GM21786 (cell line): Measurements from ENCODE around the gene SGCG.
"Not testable (repeated sequence)": the region's sequence is repeated elsewhere in the genome, so short reads cannot be mapped to it uniquely, and the experiment has no call there.

Experiments
- ATAC-seq: cut with Tn5 transposase; IDR thresholded peaks from one replicate; pipeline ENCODE4 v1.9.1; 2021; ENCODE audit not compliant: unreplicated experiment

Gene SGCG, protein sequence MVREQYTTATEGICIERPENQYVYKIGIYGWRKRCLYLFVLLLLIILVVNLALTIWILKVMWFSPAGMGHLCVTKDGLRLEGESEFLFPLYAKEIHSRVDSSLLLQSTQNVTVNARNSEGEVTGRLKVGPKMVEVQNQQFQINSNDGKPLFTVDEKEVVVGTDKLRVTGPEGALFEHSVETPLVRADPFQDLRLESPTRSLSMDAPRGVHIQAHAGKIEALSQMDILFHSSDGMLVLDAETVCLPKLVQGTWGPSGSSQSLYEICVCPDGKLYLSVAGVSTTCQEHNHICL

DNA sequence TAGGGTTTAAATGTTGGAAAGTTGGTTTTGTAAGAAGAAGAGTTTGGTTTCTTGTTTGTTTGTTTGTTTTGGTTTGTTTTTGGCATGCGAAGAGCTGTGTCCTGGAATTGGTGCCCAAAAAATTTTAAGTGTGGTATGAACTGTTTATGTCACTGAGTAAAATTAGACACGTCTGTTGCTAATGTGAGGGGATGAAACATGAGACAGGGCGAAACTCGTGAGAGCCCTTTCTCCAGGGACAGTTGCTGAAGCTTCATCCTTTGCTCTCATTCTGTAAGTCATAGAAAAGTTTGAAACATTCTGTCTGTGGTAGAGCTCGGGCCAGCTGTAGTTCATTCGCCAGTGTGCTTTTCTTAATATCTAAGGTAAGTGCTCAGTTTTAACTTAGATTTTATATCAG lies at the start of gene SGCG:
SGCG (plus strand) TSS at position 269 of the 400 bp plus-strand sequence. CDS start 22,716 bp downstream, outside the sequence.
- no peak for ATAC-seq

DNA sequence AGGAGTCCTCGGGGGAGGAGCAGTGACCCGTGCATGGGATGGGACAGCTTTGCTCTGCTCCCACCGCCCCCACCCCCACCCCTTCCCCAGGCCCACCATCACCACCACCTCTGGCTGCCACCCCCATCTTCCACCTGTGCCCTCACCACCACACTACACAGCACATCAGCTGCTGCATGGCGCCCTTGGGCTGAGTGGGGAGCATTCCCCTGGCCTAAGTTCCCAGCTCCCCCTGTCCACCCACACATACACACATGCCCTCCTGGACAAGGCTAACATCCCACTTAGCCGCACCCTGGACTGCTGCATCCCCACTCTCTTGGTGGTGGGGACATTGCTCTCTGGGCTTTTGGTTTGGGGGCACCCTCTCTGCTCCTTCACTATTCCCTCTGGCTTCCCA lies 46.2 kb upstream of the SGCG start:
- ATAC-seq: no peak

GRCh38 chr13:23140492-23140891 lies 40.3 kb upstream of the SGCG start:
- ATAC-seq: no peak

DNA sequence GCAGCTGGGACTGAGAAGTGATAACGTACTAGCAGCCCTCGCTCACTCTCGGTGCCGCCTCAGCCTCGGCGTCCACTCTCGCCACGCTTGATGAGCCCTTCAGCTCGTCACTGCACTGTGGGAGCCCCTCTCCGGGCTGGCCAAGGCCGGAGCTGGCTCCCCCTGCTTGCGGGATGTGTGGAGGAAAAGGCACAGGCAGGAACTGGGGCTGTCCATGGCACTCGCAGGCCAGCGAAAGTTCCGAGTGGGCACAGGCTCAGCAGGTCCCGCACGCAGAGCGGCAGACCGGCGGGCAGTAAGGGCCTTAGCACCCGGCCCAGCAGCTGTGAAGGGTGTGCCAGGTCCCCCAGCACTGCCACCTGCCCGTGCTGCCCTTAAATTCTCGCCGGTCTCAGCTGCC lies 38.8 kb upstream of the SGCG start:
- no peak for ATAC-seq

DNA sequence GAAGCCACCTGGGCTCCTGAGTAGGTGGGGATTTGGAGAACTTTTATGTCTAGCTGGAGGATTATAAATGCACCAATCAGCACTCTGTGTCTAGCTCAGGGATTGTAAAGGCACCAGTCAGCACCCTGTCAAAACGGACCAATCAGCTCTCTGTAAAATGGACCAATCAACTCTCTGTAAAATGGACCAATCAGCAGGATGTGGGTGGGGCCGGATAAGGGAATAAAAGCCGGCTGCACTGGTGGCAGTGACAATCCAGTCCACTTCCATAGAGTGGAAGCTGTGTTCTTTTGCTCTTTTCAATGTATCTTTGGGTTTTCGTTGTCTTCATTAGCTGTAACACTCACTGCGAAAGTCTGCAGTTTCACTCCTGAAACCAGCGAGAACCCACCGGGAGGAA lies 38.2 kb upstream of the SGCG start:
- ATAC-seq: not testable (repeated sequence)

GRCh38 chr13:23144431-23144830 lies 36.3 kb upstream of the SGCG start:
- no peak for ATAC-seq

DNA sequence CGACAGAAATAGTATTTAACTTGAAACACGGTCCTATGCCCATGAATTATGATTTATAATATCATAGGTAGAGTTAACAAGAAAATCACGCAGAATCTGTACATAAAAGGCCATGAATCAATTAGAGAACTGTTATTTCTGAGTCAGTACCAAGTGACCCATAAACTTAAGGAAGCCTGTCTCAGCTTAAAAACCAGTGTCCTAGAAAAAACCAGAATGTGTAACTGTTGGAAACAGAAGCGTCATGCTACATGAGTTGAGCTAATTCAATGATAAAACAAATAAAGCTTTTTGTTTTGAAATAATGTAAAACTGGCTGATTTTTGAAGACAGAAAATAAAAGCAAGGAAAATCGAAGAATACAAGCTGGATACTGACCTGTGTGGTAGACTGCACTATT lies 34.8 kb upstream of the SGCG start:
- no peak for ATAC-seq

DNA sequence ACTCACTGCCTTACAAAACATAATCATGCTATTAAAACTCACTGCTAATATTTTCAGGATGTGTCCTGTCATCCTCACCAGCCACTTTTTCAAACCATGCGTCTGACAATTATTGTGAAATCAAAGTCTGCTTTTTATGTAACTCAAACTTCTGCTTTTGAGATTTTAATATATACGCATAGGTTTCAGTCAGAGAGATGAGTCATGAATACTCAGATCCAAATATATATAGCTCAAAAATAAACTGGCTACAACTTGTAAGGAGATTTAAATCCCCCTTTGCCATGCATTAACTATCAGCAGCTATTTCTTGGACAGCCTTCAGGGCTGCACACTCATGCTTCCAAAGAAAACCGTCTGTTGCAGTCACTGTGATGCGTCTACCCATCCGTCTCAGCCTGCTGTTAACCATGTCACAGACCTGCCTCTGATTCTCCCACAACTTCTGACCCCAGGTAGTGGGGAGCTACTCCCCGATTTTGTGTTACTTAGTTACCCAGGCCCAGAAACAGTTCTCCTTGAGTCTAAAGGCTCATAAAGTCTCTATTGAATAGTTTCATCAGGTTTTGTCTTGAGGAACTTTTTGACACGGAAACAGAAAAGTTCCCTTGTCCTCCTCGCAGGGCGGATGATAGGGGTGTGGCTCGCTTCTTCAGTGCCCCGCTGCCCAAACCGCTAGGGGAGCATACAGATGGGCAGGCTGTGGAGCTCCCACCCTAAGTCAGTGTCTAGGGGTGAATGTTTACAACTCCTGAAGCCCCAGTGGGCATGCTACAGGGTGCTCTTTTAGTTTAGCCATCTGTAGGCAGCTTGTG lies 33.8 kb upstream of the SGCG start:
- no peak for ATAC-seq

DNA sequence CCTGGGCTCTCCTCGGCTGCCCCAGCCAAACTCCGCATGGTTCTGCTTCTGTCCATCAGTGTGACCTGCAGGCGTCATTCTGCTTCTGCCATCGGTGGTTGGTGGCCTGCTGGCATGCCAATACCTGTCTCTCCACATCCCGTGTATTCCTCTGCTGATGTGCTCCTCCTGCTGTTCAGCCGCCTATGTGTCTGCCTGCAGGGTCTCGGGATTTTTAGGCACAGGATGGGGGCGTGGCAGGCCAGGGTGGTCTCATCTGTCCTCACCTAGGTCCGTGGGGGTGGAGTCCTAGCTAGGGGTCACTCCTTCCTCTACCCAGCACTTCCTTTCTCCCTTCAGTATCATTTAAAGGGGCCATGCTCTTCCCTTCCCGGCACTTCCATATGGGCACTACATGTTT lies 33.0 kb upstream of the SGCG start:
- no peak for ATAC-seq

DNA sequence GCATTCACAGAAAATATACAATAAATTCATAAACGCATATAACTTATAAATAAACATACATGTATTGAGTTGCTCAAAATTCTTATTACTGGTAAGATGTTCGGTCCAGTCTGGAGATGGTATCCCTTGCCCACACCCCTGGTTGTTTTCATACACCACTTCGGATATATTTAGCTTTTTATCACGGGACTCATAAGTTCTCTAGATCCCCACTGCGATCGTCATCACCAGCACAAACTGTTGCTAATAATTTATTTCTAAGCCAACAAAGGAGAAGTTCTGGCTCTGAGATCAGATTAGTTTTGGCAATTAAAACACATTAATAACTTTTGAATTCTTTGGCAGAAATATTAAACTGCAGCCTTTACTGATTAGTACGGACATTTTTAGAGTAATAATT lies 23.0 kb upstream of the SGCG start:
- no peak for ATAC-seq

GRCh38 chr13:23159205-23159759 lies 21.5 kb upstream of the SGCG start:
- no peak for ATAC-seq

DNA sequence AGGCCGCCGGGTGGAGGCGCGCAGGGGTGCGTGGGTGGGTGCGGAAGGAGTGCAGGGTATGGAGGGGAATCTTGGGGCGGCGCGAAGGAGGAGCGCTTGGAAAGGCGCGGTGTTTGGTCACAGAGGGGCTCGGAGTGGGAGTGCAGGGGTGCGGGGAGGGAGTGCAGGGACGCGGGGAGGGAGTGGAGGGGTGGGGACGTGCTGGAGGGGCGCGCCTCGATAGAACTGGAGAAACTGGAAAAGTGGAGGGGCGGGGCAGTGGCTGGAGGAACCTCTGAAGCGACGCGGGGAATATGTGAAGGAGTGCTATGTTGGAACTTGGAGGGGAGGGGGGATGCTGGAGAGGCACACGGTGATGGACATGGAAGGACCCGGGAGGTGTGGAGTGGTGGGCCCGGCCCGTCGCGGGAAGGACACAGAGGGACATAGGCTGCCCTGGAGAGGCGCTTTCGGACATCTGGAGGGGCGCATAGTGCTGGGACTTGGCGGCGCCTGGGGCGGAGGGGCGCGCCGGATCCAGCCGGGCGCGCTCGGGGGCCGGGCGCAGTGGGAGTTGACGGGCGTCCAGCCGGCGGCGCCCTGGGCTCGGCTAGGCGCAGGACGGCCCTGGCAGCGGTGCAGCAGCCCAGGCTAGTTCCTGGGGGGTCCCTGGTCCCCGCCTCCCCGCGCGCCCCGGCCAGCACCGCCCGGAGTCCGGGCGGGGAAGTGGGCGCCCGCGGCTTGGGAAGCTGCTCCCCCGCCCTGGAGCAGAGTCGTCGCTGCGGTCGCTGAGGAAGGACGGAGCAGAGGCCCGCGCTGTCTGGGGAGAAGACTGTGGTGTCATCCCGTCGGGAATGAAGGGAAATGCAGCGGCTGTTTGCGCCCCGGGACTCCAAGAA lies 20.8 kb upstream of the SGCG start:
- ATAC-seq: no peak

DNA sequence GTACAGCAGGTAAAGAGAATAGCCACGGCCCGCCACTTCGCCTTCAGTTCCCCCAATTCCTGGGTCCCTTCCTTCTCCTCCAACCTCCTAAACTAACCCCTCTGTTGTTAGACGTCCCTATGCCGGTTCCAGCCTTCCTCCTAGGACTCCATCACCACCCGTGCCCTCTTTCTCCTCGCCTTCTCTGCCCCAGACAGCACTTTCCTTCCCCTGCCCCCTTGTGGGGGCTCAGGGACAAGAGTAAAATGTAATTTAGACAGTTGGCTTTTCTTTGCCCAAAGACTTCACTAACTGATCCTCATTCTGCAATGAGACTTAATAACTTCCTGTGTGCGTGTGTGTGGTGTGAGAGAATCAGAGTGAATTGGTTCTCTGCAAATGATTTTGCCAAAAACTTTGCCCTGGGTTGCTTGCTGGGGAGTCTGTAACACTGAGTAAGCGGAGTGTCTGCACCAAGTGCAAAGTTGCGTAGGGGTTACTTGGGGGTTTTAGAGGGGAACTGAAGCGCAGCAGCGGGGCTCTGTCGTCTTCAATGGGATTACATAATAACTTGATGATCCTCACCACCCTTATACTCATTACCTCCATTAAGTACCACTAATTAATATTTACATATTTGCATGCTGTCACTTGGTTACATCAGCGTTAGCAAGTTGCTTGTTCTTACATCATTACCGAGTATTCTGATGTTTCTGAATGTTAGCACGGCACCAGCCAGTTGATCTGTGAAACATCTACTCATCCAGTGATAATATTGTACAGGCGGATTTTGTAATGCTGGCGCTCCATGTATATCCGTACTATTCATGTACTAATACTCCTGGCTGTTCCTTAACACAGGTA lies 19.9 kb upstream of the SGCG start:
- no peak for ATAC-seq

DNA sequence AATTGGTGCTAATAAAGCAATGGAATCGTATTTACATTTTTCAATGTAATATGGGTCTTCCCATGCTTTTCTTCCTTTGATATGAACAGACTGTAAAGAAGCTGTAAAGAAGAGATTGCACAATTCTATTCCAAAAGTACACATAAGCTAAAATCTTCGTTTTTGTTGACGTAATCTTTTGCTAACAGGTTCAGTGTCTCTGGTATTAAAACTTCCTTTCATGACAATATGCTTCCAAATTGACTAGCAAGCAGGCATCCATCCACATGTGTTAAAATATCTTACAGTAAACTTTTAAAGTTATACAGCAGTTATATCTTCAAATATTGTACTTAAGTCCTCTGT lies 19.3 kb upstream of the SGCG start:
- ATAC-seq: no peak

DNA sequence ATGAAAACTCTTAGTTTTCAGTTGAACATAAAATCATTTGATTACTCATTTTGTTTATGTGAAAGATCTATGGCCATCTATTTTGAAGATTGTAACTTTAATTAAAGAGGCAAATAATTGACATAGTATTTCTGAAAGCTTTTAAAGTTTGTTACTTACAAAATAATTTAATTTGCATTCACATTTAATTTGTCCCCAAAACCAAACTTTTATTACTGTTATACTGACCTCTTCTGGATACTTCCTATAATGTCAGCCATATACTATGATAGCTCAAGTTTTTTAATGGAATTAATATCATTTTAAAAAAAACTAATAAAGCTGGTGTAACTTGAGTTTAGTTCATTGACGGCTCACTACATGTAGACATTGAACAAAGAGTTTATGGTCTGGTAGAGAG lies 4.9 kb upstream of the SGCG start:
- no peak for ATAC-seq

DNA sequence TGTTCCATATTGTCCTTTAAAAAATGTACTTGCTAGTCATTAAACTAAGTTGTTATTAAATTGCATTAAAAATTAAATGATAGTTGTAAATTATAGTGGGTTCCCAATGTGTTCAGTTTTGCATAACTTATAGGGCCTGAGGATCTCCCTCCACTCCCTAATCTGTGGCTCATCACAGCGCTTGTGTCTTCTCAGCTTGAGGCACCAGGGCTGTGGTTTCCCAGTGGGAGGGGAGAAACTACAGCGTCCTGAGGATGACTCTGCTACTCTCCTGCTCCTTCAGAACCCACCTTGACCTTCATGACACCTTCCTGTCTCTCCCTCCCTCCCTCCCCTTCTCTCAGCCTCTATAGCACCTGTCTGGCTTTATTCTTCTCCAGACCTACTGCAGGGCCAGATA lies 1.4 kb downstream of the SGCG start:
- ATAC-seq: no peak

DNA sequence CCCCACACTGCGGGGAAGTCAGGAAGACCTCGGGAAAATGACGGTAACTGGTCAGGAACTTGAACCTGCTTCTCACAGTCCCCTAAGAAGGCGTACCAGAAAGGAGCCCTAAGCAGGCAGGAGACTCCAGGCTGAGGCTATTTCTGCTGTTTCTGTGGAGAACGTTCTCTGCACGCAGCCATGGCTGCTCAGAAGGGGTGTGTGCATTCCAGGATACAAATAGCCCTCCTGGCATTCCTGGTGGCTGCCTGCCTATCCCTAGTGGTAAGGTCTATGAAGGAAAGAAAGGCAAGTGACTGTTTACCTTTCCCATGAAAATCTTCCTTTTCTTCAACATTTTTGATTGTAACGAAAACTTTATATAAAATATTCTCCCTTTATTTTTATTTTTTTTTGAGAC lies 2.5 kb downstream of the SGCG start:
- no peak for ATAC-seq

DNA sequence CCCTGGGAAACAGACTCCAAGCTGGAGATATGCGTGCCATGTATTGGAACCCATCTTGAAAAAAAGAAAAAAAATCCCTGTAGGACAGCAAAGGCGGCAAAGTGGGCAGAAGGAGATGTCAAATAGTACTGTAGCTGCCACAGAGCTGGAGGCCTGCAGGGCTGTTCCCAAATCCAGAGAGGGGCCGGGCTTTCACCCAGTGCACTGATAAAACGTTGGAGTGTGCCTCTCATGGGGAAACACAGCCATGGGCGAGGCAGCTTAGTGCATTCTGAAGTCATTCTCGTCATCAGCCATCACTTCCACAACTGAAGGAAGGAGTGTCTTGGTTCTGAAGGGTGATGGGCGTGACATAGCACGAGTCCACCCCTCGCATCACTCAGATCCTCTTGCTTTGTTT lies 4.8 kb downstream of the SGCG start:
- no peak for ATAC-seq

DNA sequence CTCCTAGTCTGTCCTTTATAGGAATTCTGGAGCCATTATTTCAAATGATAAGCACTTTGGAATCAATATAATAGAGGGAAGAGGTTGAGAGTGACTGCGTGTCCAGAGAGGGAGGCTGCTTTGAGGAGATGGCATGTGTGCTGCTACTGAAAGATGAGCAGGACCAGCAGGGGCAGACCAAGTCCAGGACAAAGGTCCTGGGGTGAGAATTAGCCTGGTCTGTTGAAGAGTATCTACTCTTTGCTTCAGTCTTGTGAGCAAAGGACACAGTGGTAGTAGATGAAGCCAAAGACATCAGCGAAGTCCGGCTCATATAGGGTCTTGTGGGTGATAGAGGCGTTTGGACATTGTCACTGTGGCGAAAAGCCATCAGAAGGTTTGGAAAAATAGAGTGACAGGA lies 21.1 kb downstream of the SGCG start:
- no peak for ATAC-seq

GRCh38 chr13:23202383-23202782 lies 21.6 kb downstream of the SGCG start:
- ATAC-seq: no peak

DNA sequence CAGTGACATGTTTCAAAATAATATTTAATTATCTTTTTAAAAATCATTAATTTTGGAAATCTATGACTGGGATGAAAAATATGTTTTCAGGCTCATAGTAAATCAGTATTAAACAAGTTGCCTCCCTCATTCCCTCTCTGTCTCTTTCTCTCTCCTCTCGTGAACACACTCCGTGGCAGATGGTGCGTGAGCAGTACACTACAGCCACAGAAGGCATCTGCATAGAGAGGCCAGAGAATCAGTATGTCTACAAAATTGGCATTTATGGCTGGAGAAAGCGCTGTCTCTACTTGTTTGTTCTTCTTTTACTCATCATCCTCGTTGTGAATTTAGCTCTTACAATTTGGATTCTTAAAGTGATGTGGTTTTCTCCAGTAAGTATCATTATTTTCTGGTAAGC lies 22.7 kb downstream of the SGCG start:
- no peak for ATAC-seq
